Hypothalamus (tissue), 51 donors: ENCODE results near the gene LMBR1L.
A peak's percentile ranks its signal among the peaks of the same experiment; 100 is the strongest.

Source experiments
- DNase-seq, 51 donors: peaks; one replicate each; lab custom pipeline; 2025; lab: John Stamatoyannopoulos, UW

Gene LMBR1L

GRCh38 chr12:49057888-49058287, 52.8 kb downstream of the LMBR1L start:
- DNase-seq: no peak

DNA sequence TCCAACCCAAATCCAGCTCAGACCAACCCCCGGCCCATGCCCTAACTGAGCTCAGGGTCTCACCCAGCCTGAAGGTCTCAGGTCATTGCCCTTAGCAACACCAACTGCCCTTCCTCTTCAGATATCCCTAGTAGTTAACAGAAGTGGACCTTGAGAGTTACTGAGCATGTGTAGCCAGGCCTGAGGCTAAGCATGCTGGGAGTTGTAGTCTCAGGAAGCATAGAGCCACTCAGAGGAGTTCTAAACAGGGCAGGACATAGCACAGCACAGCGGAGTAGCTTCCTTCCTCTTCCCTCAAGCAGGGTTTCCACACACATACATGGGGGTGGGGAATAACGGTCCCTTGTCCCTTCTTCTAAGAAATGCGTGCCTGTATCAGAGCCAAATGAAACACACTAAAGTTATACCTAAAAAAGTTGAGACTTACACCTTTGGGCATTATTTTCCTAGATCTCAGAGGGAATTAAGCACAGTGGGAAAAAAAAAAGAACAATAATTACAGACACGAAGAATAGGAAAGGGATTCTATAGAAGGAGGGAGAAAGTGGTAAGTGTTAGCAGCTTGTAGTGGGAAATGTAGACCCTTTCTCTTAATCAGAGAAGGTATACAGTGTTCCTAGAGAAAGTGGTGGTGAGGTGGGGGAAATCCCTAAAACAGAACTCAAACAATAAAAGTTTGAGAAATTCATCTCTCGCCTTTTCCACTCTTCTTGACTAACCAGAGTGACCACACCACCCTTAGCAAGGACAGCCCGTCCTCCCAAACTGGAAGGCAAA, 54.5 kb downstream of the LMBR1L start:
- peak in 27 of 51 donors; percentile 6 to 62 (median 43) for DNase-seq

GRCh38 chr12:49055092-49055491, 55.6 kb downstream of the LMBR1L start:
- no peak for DNase-seq

- DNase-seq: no peak
Measured at GRCh38 chr12:49054524-49054923, 56.1 kb downstream of the LMBR1L start.

- no peak for DNase-seq
Measured at GRCh38 chr12:49054096-49054495, 56.6 kb downstream of the LMBR1L start.

DNA sequence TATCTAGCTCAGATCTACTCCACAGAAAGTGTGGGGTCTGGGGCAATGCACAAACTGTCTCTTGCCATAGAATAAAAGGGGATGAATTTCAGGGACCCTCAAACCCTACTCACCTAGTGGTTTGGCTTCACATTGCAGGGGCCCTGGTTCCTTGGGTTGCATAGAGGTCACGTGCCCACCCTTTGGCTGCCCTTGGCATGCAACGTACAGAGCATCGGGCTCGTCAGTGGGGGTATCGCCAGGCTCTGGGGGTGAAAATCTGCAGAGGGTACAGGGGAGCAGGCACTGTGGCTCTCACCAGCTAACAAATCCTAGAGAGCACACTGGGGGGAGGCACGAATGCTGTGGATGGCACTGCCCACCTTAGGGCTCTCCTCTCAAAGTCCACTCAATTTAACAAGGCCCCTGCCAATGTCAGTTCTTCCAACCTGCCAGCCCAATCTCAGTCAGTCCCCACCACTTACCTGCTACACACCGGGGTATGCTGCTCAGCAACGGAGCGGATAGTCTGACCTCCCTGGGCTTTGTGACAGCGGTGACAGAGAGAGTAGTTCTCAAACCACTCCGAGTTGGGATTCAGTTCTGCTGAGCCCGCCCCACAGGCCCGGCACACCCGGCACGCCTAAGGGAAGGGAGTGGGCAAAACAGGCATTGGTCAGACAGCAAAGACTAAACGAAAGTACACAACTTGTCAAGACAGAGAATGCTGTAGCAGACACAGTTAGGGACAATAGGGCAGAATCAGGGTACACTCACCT, 58.0 kb downstream of the LMBR1L start:
- DNase-seq: no peak

DNA sequence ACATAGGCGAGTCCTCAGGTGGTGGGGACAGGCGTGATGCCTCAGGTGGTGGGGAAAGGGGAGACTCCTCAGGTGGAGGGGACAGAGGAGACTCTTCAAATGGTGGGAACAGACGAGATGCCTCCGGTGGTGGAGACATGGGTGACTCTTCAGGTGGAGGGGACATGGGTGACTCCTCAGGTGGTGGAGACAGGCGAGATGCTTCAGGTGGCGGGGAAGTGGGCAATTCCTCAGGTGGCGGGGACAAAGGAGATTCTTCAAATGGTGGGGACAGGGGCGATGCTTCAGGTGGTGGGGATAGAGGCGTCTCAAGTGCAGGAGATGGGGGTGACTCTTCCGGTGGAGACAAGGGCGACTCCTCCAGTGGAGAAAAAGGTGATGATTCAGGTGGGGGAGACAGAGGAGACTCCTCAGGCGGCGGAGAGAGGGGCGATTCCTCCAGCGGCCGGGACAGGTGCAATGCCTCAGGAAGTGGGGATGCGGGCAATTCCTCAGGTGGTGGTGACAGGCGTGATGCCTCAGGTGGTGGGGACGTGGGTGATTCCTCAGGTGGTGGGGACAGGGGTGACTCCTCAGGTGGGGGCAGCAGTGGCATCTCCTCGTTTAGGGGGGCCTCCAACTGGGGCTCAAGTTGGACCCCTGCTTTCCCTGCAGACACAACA, 58.7 kb downstream of the LMBR1L start:
- no peak for DNase-seq

DNA sequence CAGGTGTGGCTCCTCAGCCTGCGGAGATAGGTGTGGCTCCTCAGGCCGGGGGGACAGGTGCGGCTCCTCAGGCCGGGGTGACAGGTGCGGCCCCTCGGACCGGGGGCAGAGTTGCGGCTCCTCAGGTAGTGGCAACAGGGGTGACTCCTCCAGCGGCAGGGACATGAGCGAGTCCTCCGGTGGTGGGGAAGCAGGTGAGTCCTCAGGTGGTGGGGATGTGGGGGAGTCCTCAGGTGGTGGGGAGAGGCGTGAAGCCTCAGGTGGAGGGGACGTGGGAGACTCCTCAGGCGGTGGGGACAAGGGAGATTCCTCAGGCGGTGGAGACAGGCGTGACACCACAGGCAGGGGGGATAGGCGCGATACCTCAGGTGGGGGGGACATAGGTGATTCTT, 59.3 kb downstream of the LMBR1L start:
- DNase-seq: no peak

GRCh38 chr12:49050507-49051372, 59.9 kb downstream of the LMBR1L start:
- no peak for DNase-seq

- peak in 2 of 51 donors; percentile 15 to 38 for DNase-seq
Measured at GRCh38 chr12:49049566-49050224, 61.0 kb downstream of the LMBR1L start.

GRCh38 chr12:49048953-49049352, 61.7 kb downstream of the LMBR1L start:
- DNase-seq: no peak
